ENCODE data around the gene IFIT1B. TPM values are rescaled to one million over a fixed set of nuclear protein-coding genes. Genes with fewer than 3 reads are reported as not detected.

The IFIT1B gene
- polyA plus RNA-seq, 1 donor (not counting 4 experiments of a cell fraction or from before 2014, with no cell fraction given) = not detected

DNA sequence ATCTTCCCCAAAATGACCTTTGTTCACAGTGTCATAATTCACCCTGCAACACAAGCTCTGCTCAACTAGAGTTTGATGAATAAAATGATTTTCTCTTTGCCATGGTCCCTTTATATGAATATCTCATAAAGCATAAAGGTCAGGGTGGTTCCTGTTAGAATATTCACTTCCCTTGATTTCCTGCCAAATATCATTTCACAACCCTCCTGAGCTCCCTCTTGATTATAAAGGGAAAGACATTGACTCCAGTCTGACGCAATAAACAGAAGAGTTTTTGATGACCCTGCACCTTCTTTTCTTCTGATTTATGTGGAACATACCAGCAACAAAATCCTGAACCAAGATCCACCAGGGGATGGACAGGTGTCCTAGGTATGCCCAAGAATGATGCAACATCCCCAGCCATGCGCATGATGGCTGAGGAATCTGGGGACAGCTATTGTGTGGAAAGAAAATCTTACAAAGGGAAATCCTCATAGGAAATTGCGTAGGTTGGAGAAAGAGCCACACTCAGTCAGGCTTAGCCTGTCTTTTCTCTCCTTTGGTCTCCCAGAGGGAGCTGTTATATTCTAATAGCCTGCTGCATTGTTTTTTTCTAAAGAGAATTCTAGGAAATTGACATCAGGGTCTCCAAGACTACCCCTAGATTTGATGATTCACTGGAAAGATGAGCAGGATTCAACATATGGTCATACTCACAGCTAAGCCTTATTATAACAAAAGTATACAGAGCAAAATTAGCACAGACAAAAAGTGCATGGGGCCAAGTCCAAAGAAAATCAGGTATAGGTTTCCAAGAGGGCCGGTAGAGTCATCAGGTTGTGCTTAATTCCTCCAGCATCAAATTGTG lies 31.2 kb upstream of the IFIT1B start:
- no peaks in the 10 kb centered on the region for H3K9me1 ChIP-seq (ENCODE audit: control insufficient read depth, extremely low read depth, insufficient read depth, low read length)
- H3K27ac ChIP-seq (ENCODE audit: control insufficient read depth, insufficient read depth, low read length) = no peak overlapping the region
- dilution Hi-C loops (cut with MboI; ENCODE audit: extremely low pct_ligation_motif_present, low sequenced_read_pairs) = no loop called here
- no peaks in the 10 kb centered on the region for H3K9me3 ChIP-seq (ENCODE audit: control insufficient read depth, low read depth, low read length)
- DNase-seq (ENCODE audit: low read depth, low spot score) (no peak), FAIRE-seq (no peak)
- no peak overlapping the region for H3K4me3 ChIP-seq (ENCODE audit: control insufficient read depth in 2 of 3, extremely low read depth in 1 of 3, insufficient read depth in 2 of 3, low read depth in 1 of 3, low read length in 3 of 3)
- H4K20me1 ChIP-seq (ENCODE audit: control insufficient read depth, extremely low read depth, insufficient read depth, low read length) = no peaks in the 10 kb centered on the region
- no peak overlapping the region for H3K4me2 ChIP-seq (ENCODE audit: control insufficient read depth, extremely low read depth, insufficient read depth, low read depth, low read length)
- no peak overlapping the region for H2AFZ ChIP-seq (ENCODE audit: control insufficient read depth, low read length)
- H3K27me3 ChIP-seq (ENCODE audit: control insufficient read depth, extremely low read depth, insufficient read depth, low read length) = no peaks in the 10 kb centered on the region
- H3K36me3 ChIP-seq (ENCODE audit: control insufficient read depth in 2 of 2, extremely low read depth in 1 of 2, insufficient read depth in 2 of 2, low read length in 2 of 2) = no peaks in the 10 kb centered on the region
- no peaks in the 10 kb centered on the region for H3K79me2 ChIP-seq (ENCODE audit: control insufficient read depth, insufficient read depth, low read length)
- no peak for TF ChIP-seq EZH2 (IDR thresholded peaks at IDR 0.05; ENCODE audit: low read length)
- TF ChIP-seq, protein P1, sequence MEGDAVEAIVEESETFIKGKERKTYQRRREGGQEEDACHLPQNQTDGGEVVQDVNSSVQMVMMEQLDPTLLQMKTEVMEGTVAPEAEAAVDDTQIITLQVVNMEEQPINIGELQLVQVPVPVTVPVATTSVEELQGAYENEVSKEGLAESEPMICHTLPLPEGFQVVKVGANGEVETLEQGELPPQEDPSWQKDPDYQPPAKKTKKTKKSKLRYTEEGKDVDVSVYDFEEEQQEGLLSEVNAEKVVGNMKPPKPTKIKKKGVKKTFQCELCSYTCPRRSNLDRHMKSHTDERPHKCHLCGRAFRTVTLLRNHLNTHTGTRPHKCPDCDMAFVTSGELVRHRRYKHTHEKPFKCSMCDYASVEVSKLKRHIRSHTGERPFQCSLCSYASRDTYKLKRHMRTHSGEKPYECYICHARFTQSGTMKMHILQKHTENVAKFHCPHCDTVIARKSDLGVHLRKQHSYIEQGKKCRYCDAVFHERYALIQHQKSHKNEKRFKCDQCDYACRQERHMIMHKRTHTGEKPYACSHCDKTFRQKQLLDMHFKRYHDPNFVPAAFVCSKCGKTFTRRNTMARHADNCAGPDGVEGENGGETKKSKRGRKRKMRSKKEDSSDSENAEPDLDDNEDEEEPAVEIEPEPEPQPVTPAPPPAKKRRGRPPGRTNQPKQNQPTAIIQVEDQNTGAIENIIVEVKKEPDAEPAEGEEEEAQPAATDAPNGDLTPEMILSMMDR (optimal IDR thresholded peaks at IDR 0.05 in 1 of 3, IDR thresholded peaks at IDR 0.05 in 1 of 3, conservative IDR thresholded peaks at IDR 0.05 in 1 of 3; ENCODE audit: extremely low read depth in 1 of 3, insufficient read depth in 2 of 3, low read length in 3 of 3) = no peak
- H3K9ac ChIP-seq (ENCODE audit: control insufficient read depth, extremely low read depth, insufficient read depth, low read length) = no peak overlapping the region
- H3K4me1 ChIP-seq (ENCODE audit: control insufficient read depth, extremely low read depth, insufficient read depth, low read length) = peaks cover 13% of the 10 kb centered on the region

DNA sequence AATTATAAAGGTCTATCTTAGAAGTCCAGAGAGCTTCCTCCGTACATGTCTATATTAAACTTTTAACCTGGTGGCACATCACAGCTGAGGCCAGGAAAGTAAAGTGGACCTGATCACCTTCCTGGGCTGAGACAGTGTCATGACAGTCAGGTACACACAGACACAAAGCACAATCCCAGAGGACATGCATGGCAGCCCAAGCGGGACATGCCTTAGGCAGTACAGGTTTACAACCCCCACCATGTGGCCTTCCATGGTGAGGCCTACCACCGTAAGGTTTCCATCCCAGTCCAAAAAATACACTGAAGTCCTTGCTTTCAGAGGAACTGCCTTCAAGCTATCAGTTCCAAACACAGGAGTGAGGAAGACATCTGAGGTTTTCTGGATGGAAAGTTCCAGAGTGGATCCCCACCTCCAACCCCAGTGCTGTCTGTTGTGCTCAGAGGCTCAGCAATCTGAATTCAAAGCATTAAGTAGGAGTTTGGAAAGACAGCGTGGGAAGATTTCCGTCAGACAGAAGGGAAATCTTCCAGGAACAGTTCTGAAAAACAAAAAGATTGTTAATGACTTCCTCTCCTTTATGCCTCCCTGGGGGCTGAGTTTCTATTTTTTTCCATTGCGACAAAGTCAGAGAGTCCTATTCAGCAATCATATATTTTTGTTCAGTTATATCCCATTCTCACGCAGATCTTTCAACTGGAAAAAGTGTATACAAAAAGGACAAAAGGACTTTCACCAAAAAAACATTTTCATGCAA lies 30.0 kb upstream of the IFIT1B start:
- Histone ChIP-seq H3K9ac (ENCODE audit: control insufficient read depth, extremely low read depth, insufficient read depth, low read length) (no peak overlapping the region), H3K27me3 (ENCODE audit: control insufficient read depth, extremely low read depth, insufficient read depth, low read length) (no peaks in the 10 kb centered on the region), H3K36me3 (ENCODE audit: control insufficient read depth in 2 of 2, extremely low read depth in 1 of 2, insufficient read depth in 2 of 2, low read length in 2 of 2) (no peaks in the 10 kb centered on the region), H3K9me1 (ENCODE audit: control insufficient read depth, extremely low read depth, insufficient read depth, low read length) (no peaks in the 10 kb centered on the region), H3K4me1 (ENCODE audit: control insufficient read depth, extremely low read depth, insufficient read depth, low read length) (peaks cover 23% of the 10 kb centered on the region), H3K79me2 (ENCODE audit: control insufficient read depth, insufficient read depth, low read length) (no peaks in the 10 kb centered on the region), H4K20me1 (ENCODE audit: control insufficient read depth, extremely low read depth, insufficient read depth, low read length) (no peaks in the 10 kb centered on the region), H3K27ac (ENCODE audit: control insufficient read depth, insufficient read depth, low read length) (no peak overlapping the region), H2AFZ (ENCODE audit: control insufficient read depth, low read length) (no peak overlapping the region), H3K4me2 (ENCODE audit: control insufficient read depth, extremely low read depth, insufficient read depth, low read depth, low read length) (no peak overlapping the region), H3K9me3 (ENCODE audit: control insufficient read depth, low read depth, low read length) (no peaks in the 10 kb centered on the region), H3K4me3 (ENCODE audit: control insufficient read depth in 2 of 3, extremely low read depth in 1 of 3, insufficient read depth in 2 of 3, low read depth in 1 of 3, low read length in 3 of 3) (no peak overlapping the region)
- no peak for FAIRE-seq
- dilution Hi-C loops (cut with MboI; ENCODE audit: extremely low pct_ligation_motif_present, low sequenced_read_pairs) = no loop called here
- TF ChIP-seq, protein P1 (optimal IDR thresholded peaks at IDR 0.05 in 1 of 3, IDR thresholded peaks at IDR 0.05 in 1 of 3, conservative IDR thresholded peaks at IDR 0.05 in 1 of 3; ENCODE audit: extremely low read depth in 1 of 3, insufficient read depth in 2 of 3, low read length in 3 of 3) = no peak
- no peak for TF ChIP-seq EZH2 (IDR thresholded peaks at IDR 0.05; ENCODE audit: low read length)
- no peak for DNase-seq (ENCODE audit: low read depth, low spot score)
